Middle frontal gyrus (tissue), 1 donor: ENCODE measurements around the gene GRK5.
"Not testable (repeated sequence)": the region's sequence is repeated elsewhere in the genome, so short reads cannot be mapped to it uniquely, and the experiment has no call there.

ENCODE experiments used
- DNase-seq: peaks from one replicate; pipeline ENCODE4 v3.0.0-alpha.2; 2015; ENCODE audit warnings: low spot score; ENCODE audit errors: extremely low spot score

Gene GRK5

GRCh38 chr10:119272736-119273135 is 65.4 kb downstream of the GRK5 start:
- DNase-seq, result no peak

GRCh38 chr10:119273413-119273812 is 66.0 kb downstream of the GRK5 start:
- no peak for DNase-seq

- no peak for DNase-seq
Observed at GRCh38 chr10:119274519-119275045, 67.2 kb downstream of the GRK5 start.

GRCh38 chr10:119275085-119275484 is 67.7 kb downstream of the GRK5 start:
- no peak for DNase-seq

GRCh38 chr10:119276194-119276593 is 68.8 kb downstream of the GRK5 start:
- not testable (repeated sequence) for DNase-seq

- no peak for DNase-seq
Observed at GRCh38 chr10:119278126-119278709, 70.8 kb downstream of the GRK5 start.

GRCh38 chr10:119279441-119279840 is 72.1 kb downstream of the GRK5 start:
- no peak for DNase-seq

- DNase-seq, result no peak
Observed at GRCh38 chr10:119281581-119282071, 74.3 kb downstream of the GRK5 start.

- DNase-seq, result no peak
Observed at GRCh38 chr10:119282446-119282845, 75.1 kb downstream of the GRK5 start.

GRCh38 chr10:119283387-119283786 is 76.0 kb downstream of the GRK5 start:
- DNase-seq, result no peak

GRCh38 chr10:119283818-119284217 is 76.4 kb downstream of the GRK5 start:
- no peak for DNase-seq

- no peak for DNase-seq
Observed at GRCh38 chr10:119284679-119285096, 77.3 kb downstream of the GRK5 start.

GRCh38 chr10:119285495-119286267 is 78.3 kb downstream of the GRK5 start:
- no peak for DNase-seq

GRCh38 chr10:119286516-119286915 is 79.1 kb downstream of the GRK5 start:
- DNase-seq, result no peak

GRCh38 chr10:119286983-119287633 is 79.7 kb downstream of the GRK5 start:
- DNase-seq, result no peak

GRCh38 chr10:119288574-119289001 is 81.2 kb downstream of the GRK5 start:
- no peak for DNase-seq

GRCh38 chr10:119289227-119289920 is 82.0 kb downstream of the GRK5 start:
- no peak for DNase-seq

- no peak for DNase-seq
Observed at GRCh38 chr10:119290301-119291048, 83.1 kb downstream of the GRK5 start.

GRCh38 chr10:119291223-119291900 is 84.0 kb downstream of the GRK5 start:
- DNase-seq, result no peak
